B cell (primary cell): ENCODE measurements around the gene ZFPM1.

Experiments used
- EZH2 ChIP-seq: IDR thresholded peaks from 2 replicates; pipeline ENCODE4 v1.6.1; 2012; ENCODE audit warnings: borderline replicate concordance, low read depth, mild to moderate bottlenecking, moderate library complexity, low read length; ENCODE audit not compliant: insufficient read depth, poor library complexity, severe bottlenecking
- TF ChIP-seq, protein P1 (sequence below): fragments of 200-600 bp; IDR thresholded peaks from one replicate; pipeline ENCODE4 v1.8.0; 2022; ENCODE audit warnings: antibody characterized with exemption, mild to moderate bottlenecking

DNA sequence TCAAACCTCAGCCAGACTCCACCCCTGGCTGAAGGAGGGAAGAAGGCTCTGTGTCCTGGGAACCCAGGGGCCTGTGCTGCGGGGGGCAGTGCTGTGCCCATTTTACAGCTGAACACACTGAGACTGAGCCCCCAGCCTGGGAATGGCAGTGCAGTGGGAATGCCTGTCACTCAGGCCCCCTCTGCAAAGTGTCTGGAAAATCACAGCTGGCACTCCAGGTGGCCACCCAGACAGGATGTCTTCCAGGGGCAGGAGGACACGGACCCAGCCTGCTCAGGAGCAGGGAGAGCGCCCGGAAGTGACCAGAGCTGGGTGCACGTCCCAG is 37.7 kb upstream of the ZFPM1 start:
- TF ChIP-seq, protein P1, sequence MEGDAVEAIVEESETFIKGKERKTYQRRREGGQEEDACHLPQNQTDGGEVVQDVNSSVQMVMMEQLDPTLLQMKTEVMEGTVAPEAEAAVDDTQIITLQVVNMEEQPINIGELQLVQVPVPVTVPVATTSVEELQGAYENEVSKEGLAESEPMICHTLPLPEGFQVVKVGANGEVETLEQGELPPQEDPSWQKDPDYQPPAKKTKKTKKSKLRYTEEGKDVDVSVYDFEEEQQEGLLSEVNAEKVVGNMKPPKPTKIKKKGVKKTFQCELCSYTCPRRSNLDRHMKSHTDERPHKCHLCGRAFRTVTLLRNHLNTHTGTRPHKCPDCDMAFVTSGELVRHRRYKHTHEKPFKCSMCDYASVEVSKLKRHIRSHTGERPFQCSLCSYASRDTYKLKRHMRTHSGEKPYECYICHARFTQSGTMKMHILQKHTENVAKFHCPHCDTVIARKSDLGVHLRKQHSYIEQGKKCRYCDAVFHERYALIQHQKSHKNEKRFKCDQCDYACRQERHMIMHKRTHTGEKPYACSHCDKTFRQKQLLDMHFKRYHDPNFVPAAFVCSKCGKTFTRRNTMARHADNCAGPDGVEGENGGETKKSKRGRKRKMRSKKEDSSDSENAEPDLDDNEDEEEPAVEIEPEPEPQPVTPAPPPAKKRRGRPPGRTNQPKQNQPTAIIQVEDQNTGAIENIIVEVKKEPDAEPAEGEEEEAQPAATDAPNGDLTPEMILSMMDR = no peak
- no peak for TF ChIP-seq EZH2
